ENCODE measurements around the gene DPF3.

The DPF3 gene

GRCh38 chr14:72739446-72740405 lies 154.2 kb downstream of the DPF3 start:
- DNase-seq, result no peak

- DNase-seq, result no peak
Measured at GRCh38 chr14:72738161-72738611, 155.7 kb downstream of the DPF3 start.

GRCh38 chr14:72737560-72737943 lies 156.3 kb downstream of the DPF3 start:
- no peak for DNase-seq

GRCh38 chr14:72736786-72737559 lies 156.9 kb downstream of the DPF3 start:
- no peak for DNase-seq

DNA sequence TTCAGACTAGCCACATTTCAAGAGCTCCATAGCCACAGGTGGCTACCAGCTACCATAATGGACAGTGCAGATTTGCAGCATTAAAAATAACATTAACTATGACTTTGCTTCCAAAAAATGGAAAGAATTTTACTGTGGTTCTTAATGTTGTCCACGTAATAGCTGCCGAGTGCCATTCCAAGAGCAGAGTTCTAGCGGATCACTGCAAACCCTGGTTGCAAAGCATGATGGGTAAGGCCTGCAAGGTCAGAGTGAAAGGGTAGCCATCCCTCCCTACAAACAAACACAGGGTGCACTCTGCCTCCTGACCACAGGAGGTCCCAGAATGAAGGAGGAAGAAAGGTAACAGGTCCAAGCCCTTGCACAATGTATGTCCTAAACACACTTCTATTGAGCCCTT lies 157.6 kb downstream of the DPF3 start:
- DNase-seq, result no peak

DNA sequence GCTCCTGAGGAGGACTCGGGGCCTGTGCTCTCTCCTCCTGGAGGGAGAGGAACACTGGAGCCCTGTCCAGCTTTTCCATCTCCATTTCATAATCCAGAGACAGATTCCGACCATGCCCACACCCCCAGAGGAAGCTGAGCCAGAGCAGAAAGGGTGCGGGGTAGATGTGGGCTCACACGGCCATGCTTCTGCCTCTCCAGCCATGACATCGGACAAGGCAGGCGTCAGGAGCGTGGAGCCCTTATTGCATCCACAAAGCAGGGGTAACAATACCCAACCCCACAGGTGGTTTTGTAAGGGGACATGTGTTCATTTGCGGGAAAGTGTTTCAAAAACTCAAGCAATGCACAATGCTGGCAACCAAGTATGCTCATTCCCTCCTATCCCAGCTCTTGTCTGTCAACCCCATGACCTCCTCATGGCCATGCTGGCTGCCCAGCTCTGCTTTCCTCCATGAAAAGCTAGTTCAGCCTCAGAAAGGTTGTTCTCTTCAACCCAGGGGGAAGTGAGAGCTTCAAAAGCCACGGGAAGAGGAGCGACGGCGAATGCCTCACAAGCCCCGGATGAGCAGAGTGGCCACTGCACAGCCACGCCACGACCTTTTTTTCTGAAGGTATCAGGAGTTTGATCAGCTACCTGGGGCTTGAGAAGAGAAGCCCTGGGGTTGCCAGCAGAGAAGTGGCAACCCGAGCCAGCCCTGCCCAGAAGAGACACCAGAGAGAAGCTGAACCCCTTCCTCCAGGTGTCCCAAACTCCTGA lies 161.7 kb downstream of the DPF3 start:
- no peak for DNase-seq

GRCh38 chr14:72731252-72732020 lies 162.5 kb downstream of the DPF3 start:
- DNase-seq, result no peak

- DNase-seq, result no peak
Measured at GRCh38 chr14:72730468-72730867, 163.4 kb downstream of the DPF3 start.

DNA sequence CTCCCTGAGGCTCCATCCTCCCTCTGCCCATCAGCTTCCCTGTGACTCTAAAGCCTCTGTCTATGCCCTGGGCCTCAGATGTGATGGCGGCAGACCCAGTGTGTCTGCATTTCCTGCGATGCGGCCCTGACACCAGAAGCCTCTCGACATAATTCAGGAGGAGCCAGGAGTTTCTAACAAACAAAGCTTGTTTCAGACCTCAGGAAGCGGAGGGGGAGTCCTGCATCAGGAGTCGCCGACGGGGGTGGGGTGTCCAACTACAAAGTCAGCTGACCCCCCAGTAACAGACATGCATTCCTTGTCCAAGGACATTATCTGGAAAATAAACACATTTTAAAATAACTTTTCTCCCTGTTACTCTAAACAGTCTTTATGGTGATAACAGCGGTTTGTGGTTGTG lies 167.5 kb downstream of the DPF3 start:
- no peak for DNase-seq

DNA sequence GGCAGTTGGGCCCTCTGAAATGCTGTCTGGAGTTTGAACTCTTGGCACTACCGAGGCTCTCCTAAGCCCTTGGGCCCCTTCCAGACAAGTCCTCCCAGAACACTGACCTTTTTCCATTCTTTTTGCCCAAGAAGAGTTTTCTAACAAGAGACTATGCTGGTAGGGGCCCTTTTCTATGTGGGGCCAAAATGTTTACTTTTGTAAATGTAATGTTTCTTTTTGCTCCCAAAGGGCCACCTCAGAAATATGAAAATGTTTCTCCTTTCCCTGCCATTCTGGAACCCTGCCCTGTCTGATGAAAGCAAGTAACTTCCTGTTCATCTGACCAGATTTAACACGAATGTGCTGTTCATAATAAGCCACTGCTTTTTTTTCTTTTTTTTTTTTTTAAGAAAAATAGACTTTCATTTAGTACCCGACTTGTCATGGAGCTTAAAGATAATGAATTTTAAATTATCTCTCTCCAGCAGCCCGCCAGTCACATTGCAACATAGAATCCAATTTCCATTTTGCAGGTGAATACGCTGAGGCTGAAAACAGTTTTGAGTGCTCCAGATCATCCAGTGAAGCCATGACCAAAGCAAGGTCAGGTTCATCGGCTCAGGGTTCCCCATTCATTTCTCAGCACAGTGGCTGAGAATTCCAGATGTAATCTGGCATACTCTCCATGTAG lies 169.9 kb downstream of the DPF3 start:
- DNase-seq, result no peak

GRCh38 chr14:72722201-72722785 lies 171.6 kb downstream of the DPF3 start:
- no peak for DNase-seq

DNA sequence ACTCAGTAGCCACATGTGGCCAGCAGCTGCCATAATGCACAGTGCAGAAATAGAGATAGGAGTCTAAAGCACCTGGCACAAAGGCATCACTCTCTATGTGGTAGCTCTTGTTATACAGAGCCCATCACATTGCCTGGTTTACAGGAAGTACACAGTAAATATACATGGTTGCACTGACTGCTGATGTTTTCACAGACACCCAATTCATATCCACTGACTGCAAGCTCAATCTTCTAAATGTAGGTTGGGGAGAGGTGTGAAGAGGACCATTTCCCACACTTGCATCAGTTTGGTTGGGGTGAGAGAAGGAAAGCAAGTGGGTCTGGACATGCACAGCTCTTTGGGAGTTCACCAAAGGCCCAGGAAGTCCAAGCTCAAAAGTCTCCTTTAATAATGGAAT lies 172.8 kb downstream of the DPF3 start:
- DNase-seq, result no peak

- DNase-seq, result no peak
Measured at GRCh38 chr14:72717220-72717619, 176.7 kb downstream of the DPF3 start.

- DNase-seq, result no peak
Measured at GRCh38 chr14:72716476-72716875, 177.4 kb downstream of the DPF3 start.

DNA sequence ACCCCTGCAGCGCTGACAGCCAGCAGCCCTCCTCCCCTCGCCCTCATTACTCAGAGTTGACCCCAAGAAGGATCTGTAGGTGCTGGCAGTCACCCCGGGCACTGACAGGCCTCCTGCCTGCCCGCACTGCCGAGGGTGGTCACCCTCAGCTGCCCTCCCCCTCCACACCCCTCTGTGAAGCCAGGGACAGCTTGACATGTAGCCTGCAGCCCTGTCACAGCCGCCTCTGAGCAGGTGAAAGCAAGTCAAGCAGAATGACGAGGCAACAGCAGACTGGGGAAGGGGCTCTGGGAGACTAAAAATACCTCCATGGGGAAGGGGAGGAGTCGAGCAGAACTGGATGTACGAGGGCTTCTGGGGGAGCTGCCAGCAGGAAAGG lies 178.1 kb downstream of the DPF3 start:
- no peak for DNase-seq

- DNase-seq, result no peak
Measured at GRCh38 chr14:72715215-72715849, 178.6 kb downstream of the DPF3 start.

DNA sequence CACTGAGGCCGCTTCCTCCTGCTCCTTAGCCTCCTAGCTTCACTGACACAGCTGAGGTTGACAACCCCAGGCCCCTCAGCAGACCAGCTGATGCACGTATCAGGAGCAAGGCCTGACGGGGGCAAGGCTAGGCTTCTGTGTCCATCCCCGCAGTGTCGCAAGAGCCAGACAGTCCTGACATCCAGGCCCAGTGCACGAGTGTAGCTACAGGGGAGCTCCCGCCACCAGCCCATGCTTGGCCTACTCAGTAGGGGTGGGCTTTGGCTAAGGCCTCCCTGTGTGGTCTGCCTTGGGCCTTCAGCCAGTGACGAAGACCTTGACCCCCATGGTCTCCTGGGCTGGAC lies 179.1 kb downstream of the DPF3 start:
- DNase-seq, result no peak

GRCh38 chr14:72714094-72714493 lies 179.8 kb downstream of the DPF3 start:
- peak; percentile 34 for DNase-seq

DNA sequence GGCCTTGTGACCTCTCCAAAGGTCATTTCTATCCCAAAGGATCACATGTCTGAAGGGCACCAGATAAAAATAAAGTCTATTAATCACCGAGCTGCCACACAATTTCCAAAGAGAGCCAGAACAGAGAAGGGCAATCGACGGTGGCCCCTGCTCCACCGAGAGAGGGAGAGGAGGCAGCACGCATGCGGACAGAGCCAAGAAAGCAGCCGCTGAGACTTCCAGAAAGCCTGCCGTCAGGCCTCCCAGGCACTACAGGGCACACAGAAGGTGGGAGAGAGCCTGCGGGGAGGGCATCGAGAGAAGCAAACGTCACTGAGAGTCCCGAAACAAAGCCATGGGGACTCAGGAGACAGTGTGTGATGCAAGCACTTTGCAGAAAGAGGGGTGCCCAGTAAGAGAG lies 182.0 kb downstream of the DPF3 start:
- DNase-seq, result no peak

- no peak for DNase-seq
Measured at GRCh38 chr14:72709916-72710611, 183.8 kb downstream of the DPF3 start.

Measured in CD4-positive, alpha-beta T cell treated with Interleukin-12 subunit alpha and Interleukin-12 subunit beta, for 1 hour (primary cell).